ENCODE results near the gene PNPLA2.

PNPLA2 gene

DNA sequence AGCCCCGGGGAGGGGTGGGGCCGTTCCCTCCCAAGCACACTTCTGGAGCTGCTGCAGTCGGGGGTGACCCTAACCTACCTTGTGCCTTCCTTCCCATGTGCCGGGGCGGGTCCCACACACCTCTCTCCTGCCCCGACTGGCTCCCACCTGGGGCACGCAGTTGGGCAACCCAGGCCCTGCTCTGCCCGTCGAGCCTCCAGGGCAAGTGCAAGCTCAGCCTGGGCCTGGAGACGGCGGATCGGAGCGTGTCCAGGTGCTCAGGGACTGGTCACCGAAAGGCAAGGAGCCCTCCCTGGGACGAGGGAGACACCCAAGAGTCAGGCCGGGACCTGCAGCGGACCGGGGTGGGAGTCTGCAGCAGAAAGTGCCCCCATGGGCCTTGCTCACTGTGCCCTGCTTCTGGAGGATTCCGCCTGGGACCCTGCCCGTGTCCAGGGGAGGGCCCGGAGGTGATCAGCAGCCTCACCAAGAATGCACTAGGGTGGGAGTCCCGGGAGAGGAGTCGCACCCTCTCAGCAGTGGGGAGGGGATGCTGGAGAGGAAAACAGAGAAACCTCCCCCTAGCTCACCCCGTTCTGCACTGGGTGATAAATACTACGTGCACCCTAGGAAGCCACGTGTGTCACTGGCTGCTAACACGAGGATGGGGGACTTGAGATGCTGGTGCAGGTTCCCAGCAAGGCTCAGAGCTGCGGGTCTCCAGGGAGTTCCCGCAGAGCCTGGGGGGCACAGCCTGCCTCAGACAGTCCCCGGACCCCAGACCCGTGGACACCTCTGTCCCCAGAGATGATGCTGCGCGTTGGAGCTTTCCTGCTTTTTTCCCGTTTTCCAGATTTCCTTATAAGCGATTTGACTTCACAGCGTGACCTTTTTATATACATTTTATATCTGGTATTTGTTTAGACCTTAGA, 36.2 kb upstream of the PNPLA2 start:
- TF ChIP-seq, protein P1, sequence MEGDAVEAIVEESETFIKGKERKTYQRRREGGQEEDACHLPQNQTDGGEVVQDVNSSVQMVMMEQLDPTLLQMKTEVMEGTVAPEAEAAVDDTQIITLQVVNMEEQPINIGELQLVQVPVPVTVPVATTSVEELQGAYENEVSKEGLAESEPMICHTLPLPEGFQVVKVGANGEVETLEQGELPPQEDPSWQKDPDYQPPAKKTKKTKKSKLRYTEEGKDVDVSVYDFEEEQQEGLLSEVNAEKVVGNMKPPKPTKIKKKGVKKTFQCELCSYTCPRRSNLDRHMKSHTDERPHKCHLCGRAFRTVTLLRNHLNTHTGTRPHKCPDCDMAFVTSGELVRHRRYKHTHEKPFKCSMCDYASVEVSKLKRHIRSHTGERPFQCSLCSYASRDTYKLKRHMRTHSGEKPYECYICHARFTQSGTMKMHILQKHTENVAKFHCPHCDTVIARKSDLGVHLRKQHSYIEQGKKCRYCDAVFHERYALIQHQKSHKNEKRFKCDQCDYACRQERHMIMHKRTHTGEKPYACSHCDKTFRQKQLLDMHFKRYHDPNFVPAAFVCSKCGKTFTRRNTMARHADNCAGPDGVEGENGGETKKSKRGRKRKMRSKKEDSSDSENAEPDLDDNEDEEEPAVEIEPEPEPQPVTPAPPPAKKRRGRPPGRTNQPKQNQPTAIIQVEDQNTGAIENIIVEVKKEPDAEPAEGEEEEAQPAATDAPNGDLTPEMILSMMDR (IDR thresholded peaks at IDR 0.05), result no peak
- Histone ChIP-seq H3K9me3 (no peaks in the 10 kb centered on the region), H3K27ac (no peak overlapping the region), H3K36me3 (no peaks in the 10 kb centered on the region), H3K4me3 (ENCODE audit: low read depth in 1 of 2, low read length in 1 of 2) (no peak overlapping the region), H3K27me3 (peaks cover under 1% of the 10 kb centered on the region), H3K4me1 (ENCODE audit: control insufficient read depth in 1 of 2, insufficient read depth in 1 of 2, low read depth in 1 of 2, low read length in 1 of 2) (peaks cover 11 to 13% of the 10 kb centered on the region in 2 experiments)

DNA sequence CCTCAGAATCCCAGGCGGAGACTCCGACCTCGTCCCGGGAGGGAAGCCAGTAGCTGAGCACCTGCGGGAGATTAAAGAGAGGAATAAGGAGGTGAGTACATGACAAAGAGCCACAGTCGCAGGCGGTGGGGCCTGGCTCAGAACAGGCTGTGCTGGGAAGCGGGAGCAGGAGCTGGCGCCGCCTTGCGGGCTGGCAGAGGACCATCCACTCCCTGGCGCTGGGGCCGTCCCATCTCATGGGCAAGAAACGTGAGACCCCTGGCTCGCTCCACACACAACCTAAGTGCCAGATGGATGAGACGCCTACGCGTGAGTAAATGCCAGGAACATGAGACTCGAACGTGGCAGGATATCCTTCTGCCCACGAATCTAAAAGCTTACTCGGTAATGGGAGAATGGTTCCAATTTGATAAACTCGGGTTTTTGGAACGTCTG, 35.1 kb upstream of the PNPLA2 start:
- TF ChIP-seq, protein P1 (IDR thresholded peaks at IDR 0.05), result no peak
- no peaks in the 10 kb centered on the region for H3K9me3 ChIP-seq
- H3K27me3 ChIP-seq, result peaks cover 12% of the 10 kb centered on the region
- peaks cover under 1 to 4% of the 10 kb centered on the region in 2 experiments for H3K4me1 ChIP-seq (ENCODE audit: control insufficient read depth in 1 of 2, insufficient read depth in 1 of 2, low read depth in 1 of 2, low read length in 1 of 2)
- H3K27ac ChIP-seq, result no peak overlapping the region
- no peaks in the 10 kb centered on the region for H3K36me3 ChIP-seq
- H3K4me3 ChIP-seq (ENCODE audit: low read depth in 1 of 2, low read length in 1 of 2), result no peak overlapping the region

DNA sequence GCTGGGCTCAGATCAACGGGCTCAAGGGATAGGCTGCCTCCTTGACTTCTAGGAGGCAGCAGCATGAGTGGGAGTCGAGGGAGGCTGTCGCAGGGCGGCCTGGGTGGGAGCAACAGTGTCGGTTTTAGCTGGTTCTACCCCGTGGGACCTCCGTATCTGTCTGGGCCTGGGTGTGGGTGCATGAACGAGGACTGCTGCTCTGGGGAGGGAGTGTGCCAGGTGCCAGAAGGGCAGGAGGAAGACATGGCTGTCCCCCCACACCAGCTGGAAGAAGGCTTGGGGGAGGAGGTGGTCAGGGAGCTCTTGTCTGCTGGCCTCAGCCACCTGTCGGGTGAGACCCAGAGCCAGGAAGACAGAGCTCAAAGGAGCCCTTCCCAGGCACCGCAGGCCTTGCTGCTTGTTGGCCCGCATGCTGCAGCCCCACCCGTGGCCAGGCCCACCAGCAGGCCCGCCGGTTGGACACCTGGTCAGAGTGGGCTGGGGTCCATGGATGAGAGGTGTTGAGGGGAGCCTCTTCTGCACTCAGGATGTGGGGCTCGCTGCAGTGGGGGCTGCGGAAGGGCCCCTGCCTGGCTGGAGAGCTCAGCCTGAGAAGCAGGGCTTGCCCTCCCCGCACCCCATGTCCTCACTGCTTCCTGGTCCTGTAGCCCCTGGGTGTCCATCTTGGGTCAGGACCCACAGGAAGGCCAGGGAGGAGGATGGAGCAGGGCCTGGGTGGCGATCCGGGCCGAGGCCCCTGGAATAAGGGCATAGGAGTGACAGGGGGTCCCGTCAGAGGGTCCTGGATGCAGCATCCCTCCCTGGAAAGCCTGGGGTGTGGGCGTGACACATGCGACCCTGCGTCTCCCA, 32.3 kb upstream of the PNPLA2 start:
- Histone ChIP-seq H3K4me3 (ENCODE audit: low read depth in 1 of 2, low read length in 1 of 2) (no peak overlapping the region), H3K27ac (no peak overlapping the region), H3K36me3 (peaks cover 2% of the 10 kb centered on the region), H3K27me3 (peaks cover 39% of the 10 kb centered on the region), H3K4me1 (ENCODE audit: control insufficient read depth in 1 of 2, insufficient read depth in 1 of 2, low read depth in 1 of 2, low read length in 1 of 2) (peaks cover 0 to 2% of the 10 kb centered on the region in 2 experiments), H3K9me3 (no peaks in the 10 kb centered on the region)
- TF ChIP-seq, protein P1 (IDR thresholded peaks at IDR 0.05), result no peak

DNA sequence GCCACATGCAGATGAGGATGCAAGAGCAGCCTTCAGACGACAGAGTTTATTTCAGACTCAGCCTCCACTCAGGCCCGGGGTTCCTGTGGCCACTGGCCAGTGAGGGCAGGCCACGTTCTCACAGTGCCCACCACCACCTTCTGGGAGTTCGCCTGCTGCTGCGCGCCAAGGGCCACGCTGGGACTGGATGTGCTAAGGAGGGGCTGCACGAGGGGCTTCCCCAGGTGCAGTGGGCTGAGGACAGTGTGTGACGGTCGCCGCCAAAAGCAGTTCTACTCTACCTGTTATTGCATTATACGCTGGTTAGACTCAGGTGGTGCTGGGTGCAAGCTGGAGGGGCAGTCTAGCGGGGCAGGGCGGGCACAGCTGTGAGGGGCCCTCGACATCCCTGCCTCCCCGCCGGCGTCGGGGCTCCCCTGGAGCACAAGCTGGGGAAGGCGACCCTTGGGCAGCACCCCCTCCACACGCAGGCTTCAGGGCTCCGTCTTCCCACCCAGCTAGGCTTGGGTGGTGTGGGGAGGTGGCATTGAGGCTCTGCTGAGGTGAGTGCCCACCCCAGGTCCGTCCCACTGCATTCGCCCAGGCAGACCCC, 31.5 kb upstream of the PNPLA2 start:
- Histone ChIP-seq H3K27ac (no peak overlapping the region), H3K4me3 (ENCODE audit: low read depth in 1 of 2, low read length in 1 of 2) (no peak overlapping the region), H3K27me3 (peaks cover 39% of the 10 kb centered on the region), H3K36me3 (peaks cover 7% of the 10 kb centered on the region), H3K4me1 (ENCODE audit: control insufficient read depth in 1 of 2, insufficient read depth in 1 of 2, low read depth in 1 of 2, low read length in 1 of 2) (peaks cover 0 to 2% of the 10 kb centered on the region in 2 experiments), H3K9me3 (no peaks in the 10 kb centered on the region)
- TF ChIP-seq, protein P1 (IDR thresholded peaks at IDR 0.05), result no peak

DNA sequence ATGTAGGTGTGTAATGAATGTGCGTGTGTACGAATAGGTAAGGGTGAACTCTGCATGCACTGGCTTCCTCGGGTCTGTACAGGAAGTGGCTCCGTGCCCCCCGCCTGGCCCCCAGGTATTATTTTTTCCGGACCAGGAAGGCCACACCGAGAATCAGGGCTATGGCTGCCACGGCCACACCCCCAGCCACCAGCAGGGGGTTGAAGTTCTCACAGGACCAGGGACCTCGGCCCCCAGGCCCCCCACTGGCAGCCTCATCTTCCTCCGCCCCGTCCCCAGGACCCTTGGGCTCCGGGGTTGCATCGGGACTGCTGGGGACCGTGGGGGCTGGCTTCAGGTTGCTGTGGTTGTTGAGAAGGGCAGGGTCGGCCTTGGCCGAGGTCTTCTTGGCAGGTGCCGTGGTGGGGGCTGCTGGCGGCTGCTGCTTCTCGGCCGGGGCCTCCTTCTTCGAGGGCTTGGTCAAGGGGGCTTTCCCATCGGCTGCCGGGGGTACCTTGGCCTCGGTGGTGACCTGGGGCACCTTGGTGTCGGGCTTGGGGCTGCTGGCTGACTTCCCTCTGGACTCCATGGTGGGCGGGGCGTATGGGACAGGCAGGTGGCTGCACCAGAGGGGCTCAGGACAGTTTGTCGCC, 30.6 kb upstream of the PNPLA2 start:
- peaks cover 0 to 2% of the 10 kb centered on the region in 2 experiments for H3K4me1 ChIP-seq (ENCODE audit: control insufficient read depth in 1 of 2, insufficient read depth in 1 of 2, low read depth in 1 of 2, low read length in 1 of 2)
- H3K27me3 ChIP-seq, result peaks cover 39% of the 10 kb centered on the region
- H3K27ac ChIP-seq, result no peak overlapping the region
- no peak overlapping the region for H3K4me3 ChIP-seq (ENCODE audit: low read depth in 1 of 2, low read length in 1 of 2)
- H3K36me3 ChIP-seq, result peaks cover 7% of the 10 kb centered on the region
- TF ChIP-seq, protein P1 (IDR thresholded peaks at IDR 0.05), result no peak
- H3K9me3 ChIP-seq, result no peaks in the 10 kb centered on the region

Data from neutrophil (primary cell).